HFFc6 (cell line): ENCODE measurements around the gene TIAM2. TPM values are rescaled to one million over a fixed set of nuclear protein-coding genes. Genes with fewer than 3 reads are reported as not detected.
"Not testable (repeated sequence)": the region's sequence is repeated elsewhere in the genome, so short reads cannot be mapped to it uniquely, and the experiment has no call there.

ENCODE experiments used
- DNase-seq: peaks from one replicate; pipeline ENCODE4 v3.0.0-alpha.2; 2018
- H3K27ac Mint-ChIP-seq: 2 replicates; pipeline ENCODE4 v1.8.0; 2020; ENCODE audit warnings: mild to moderate bottlenecking, mixed read lengths
- H3K27me3 Mint-ChIP-seq: 2 replicates; pipeline ENCODE4 v1.8.0; 2021; ENCODE audit warnings: mild to moderate bottlenecking, moderate library complexity, mixed read lengths; ENCODE audit not compliant: insufficient read depth
- H3K36me3 Mint-ChIP-seq: 2 replicates; pipeline ENCODE4 v1.8.0; 2021; ENCODE audit warnings: low read depth, mixed read lengths
- H3K4me1 Mint-ChIP-seq: 2 replicates; pipeline ENCODE4 v1.8.0; 2020; ENCODE audit warnings: low read depth, mixed read lengths
- H3K4me3 Mint-ChIP-seq: 2 replicates; pipeline ENCODE4 v1.8.0; 2020; ENCODE audit warnings: mild to moderate bottlenecking, moderate library complexity, mixed read lengths
- H3K9me3 Mint-ChIP-seq: 2 replicates; pipeline ENCODE4 v1.8.0; 2020; ENCODE audit warnings: mild to moderate bottlenecking, mixed read lengths
- CTCF ChIP-seq: fragments of 200-600 bp; sonication (generic); IDR thresholded peaks from 2 replicates; pipeline ENCODE4 v1.5.0; 2021; ENCODE audit warnings: antibody characterized with exemption, mild to moderate bottlenecking
- total RNA-seq, 6 experiments: library from RNA; stranded (reverse); fragmentation: NEBNext Ultra II Directional; extraction: Animal tissue kit (Norgen Biotek cat#: 25700); gene quantifications; 2 replicates in 1 of 6; 3 replicates in 5 of 6; pipeline ENCODE4 v1.2.3, GENCODE V29; 2021

The TIAM2 gene
- total RNA-seq, 6 experiments from 2014 or later: 7.2 to 11.2 (median 9.4) TPM

- Mint-ChIP-seq H3K27me3 (no peaks in the 10 kb centered on the region), H3K4me1 (peaks cover 44% of the 10 kb centered on the region), H3K4me3 (peak overlapping the region; percentile 59), H3K9me3 (no peaks in the 10 kb centered on the region), H3K36me3 (0 out of 2 replicates have a peak, but pooled peaks cover 5% of the 10 kb centered on the region), H3K27ac (peak overlapping the region; percentile 66; the same call in 1 of the 2 replicates)
- no peak for TF ChIP-seq CTCF
- DNase-seq: no peak
Observed at GRCh38 chr6:155014137-155014536, 19.0 kb downstream of the TIAM2 start.

- TF ChIP-seq CTCF: no peak
- Mint-ChIP-seq H3K9me3 (no peaks in the 10 kb centered on the region), H3K27me3 (no peaks in the 10 kb centered on the region), H3K4me1 (peaks cover 44% of the 10 kb centered on the region), H3K36me3 (0 out of 2 replicates have a peak, but pooled peaks cover 5% of the 10 kb centered on the region), H3K27ac (peak overlapping the region; percentile 66), H3K4me3 (peak overlapping the region; percentile 59)
- DNase-seq: peak; percentile 62
Observed at GRCh38 chr6:155014670-155015300, 19.7 kb downstream of the TIAM2 start.

GRCh38 chr6:155018415-155018814 lies 23.3 kb downstream of the TIAM2 start:
- not testable (repeated sequence) for H3K27me3 Mint-ChIP-seq, H3K36me3 Mint-ChIP-seq, DNase-seq, H3K27ac Mint-ChIP-seq, H3K4me3 Mint-ChIP-seq, H3K9me3 Mint-ChIP-seq
- peaks cover 29% of the 10 kb centered on the region for H3K4me1 Mint-ChIP-seq

GRCh38 chr6:155021680-155022079 lies 26.6 kb downstream of the TIAM2 start:
- no peaks in the 10 kb centered on the region for H3K36me3 Mint-ChIP-seq
- TF ChIP-seq CTCF: no peak
- no peak overlapping the region for H3K4me3 Mint-ChIP-seq
- no peak overlapping the region for H3K27ac Mint-ChIP-seq
- peaks cover 1% of the 10 kb centered on the region; the same call in 1 of the 2 replicates for H3K27me3 Mint-ChIP-seq
- peaks cover 14% of the 10 kb centered on the region for H3K4me1 Mint-ChIP-seq
- DNase-seq: no peak
- H3K9me3 Mint-ChIP-seq: no peaks in the 10 kb centered on the region

GRCh38 chr6:155022721-155023120 lies 27.6 kb downstream of the TIAM2 start:
- Mint-ChIP-seq H3K27me3 (peaks cover 1% of the 10 kb centered on the region; the same call in 1 of the 2 replicates), H3K9me3 (no peaks in the 10 kb centered on the region), H3K4me3 (no peak overlapping the region), H3K27ac (no peak overlapping the region), H3K4me1 (peaks cover 17% of the 10 kb centered on the region), H3K36me3 (no peaks in the 10 kb centered on the region)
- DNase-seq: no peak
- no peak for TF ChIP-seq CTCF

GRCh38 chr6:155023717-155024116 lies 28.6 kb downstream of the TIAM2 start:
- DNase-seq: no peak
- no peak overlapping the region for H3K4me3 Mint-ChIP-seq
- peaks cover 17% of the 10 kb centered on the region for H3K4me1 Mint-ChIP-seq
- no peaks in the 10 kb centered on the region for H3K36me3 Mint-ChIP-seq
- H3K27me3 Mint-ChIP-seq: peaks cover 1% of the 10 kb centered on the region; the same call in 1 of the 2 replicates
- no peaks in the 10 kb centered on the region for H3K9me3 Mint-ChIP-seq
- no peak for TF ChIP-seq CTCF
- H3K27ac Mint-ChIP-seq: no peak overlapping the region
